Nephron progenitor cell (in vitro differentiated cells): ENCODE data around the gene MKX.

Source experiments
- DNase-seq: peaks from one replicate; pipeline ENCODE4 v3.0.0; 2021
- H3K27ac Mint-ChIP-seq: 2 replicates; pipeline ENCODE4 v1.8.0; 2021; ENCODE audit warnings: mild to moderate bottlenecking, moderate library complexity, mixed read lengths
- H3K27me3 Mint-ChIP-seq: 2 replicates; pipeline ENCODE4 v1.8.0; 2021; ENCODE audit warnings: mild to moderate bottlenecking, low read depth, mixed read lengths; ENCODE audit not compliant: poor library complexity
- H3K36me3 Mint-ChIP-seq: 2 replicates; pipeline ENCODE4 v1.8.0; 2021; ENCODE audit warnings: low read depth, mixed read lengths
- H3K4me1 Mint-ChIP-seq: 2 replicates; pipeline ENCODE4 v1.8.0; 2021; ENCODE audit warnings: mixed read lengths
- H3K4me3 Mint-ChIP-seq: 2 replicates; pipeline ENCODE4 v1.8.0; 2021; ENCODE audit warnings: mild to moderate bottlenecking, moderate library complexity, mixed read lengths
- H3K9me3 Mint-ChIP-seq: 2 replicates; pipeline ENCODE4 v1.8.0; 2021; ENCODE audit warnings: mild to moderate bottlenecking, moderate library complexity, mixed read lengths
- TF ChIP-seq, protein P1 (sequence below): fragments of 200-600 bp; sonication (generic); IDR thresholded peaks from 2 replicates; pipeline ENCODE4 v1.5.0; 2021; ENCODE audit warnings: antibody characterized with exemption

The MKX gene

GRCh38 chr10:27680691-27681605, 64.7 kb downstream of the MKX start:
- no peak for DNase-seq
- Mint-ChIP-seq H3K9me3 (no peaks in the 10 kb centered on the region), H3K4me1 (peaks cover 17% of the 10 kb centered on the region), H3K36me3 (no peaks in the 10 kb centered on the region), H3K4me3 (no peak overlapping the region), H3K27me3 (no peaks in the 10 kb centered on the region), H3K27ac (no peak overlapping the region)
- TF ChIP-seq, protein P1, sequence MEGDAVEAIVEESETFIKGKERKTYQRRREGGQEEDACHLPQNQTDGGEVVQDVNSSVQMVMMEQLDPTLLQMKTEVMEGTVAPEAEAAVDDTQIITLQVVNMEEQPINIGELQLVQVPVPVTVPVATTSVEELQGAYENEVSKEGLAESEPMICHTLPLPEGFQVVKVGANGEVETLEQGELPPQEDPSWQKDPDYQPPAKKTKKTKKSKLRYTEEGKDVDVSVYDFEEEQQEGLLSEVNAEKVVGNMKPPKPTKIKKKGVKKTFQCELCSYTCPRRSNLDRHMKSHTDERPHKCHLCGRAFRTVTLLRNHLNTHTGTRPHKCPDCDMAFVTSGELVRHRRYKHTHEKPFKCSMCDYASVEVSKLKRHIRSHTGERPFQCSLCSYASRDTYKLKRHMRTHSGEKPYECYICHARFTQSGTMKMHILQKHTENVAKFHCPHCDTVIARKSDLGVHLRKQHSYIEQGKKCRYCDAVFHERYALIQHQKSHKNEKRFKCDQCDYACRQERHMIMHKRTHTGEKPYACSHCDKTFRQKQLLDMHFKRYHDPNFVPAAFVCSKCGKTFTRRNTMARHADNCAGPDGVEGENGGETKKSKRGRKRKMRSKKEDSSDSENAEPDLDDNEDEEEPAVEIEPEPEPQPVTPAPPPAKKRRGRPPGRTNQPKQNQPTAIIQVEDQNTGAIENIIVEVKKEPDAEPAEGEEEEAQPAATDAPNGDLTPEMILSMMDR = no peak

GRCh38 chr10:27680006-27680557, 65.5 kb downstream of the MKX start:
- Mint-ChIP-seq H3K9me3 (no peaks in the 10 kb centered on the region), H3K36me3 (no peaks in the 10 kb centered on the region), H3K4me3 (no peak overlapping the region), H3K4me1 (peaks cover 17% of the 10 kb centered on the region), H3K27ac (no peak overlapping the region), H3K27me3 (no peaks in the 10 kb centered on the region)
- DNase-seq = no peak
- TF ChIP-seq, protein P1 = no peak

DNA sequence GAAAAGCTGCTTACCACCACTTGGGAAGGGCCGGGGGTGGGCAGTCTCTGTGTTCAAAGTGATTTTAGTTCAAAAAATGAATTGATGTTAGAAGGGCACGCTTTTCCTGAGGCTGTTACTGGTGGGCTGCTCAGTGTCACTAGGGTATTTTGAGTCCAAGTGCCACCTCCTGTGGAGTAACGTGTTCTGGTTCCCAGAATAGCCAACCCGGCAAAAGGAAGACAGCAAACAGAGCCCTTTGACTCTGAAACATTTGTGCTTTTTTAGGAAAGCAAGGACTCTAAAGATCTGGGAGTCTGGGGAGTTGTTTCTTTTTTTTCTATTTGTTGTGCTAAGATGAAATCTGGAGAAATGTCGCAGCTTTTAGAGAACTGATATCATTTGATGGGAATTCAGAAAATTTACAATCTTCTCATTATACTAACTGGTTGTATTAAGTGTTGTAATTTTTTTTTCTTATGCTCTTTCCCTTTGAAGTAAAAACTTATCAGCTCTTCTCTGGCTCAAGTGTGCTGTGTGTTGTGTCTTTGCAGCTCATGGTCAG, 66.2 kb downstream of the MKX start:
- H3K4me1 Mint-ChIP-seq = peaks cover 17% of the 10 kb centered on the region
- H3K9me3 Mint-ChIP-seq = no peaks in the 10 kb centered on the region
- no peaks in the 10 kb centered on the region for H3K27me3 Mint-ChIP-seq
- peak overlapping the region; percentile 19 for H3K27ac Mint-ChIP-seq
- no peak overlapping the region for H3K4me3 Mint-ChIP-seq
- TF ChIP-seq, protein P1 = no peak
- H3K36me3 Mint-ChIP-seq = no peaks in the 10 kb centered on the region
- no peak for DNase-seq

DNA sequence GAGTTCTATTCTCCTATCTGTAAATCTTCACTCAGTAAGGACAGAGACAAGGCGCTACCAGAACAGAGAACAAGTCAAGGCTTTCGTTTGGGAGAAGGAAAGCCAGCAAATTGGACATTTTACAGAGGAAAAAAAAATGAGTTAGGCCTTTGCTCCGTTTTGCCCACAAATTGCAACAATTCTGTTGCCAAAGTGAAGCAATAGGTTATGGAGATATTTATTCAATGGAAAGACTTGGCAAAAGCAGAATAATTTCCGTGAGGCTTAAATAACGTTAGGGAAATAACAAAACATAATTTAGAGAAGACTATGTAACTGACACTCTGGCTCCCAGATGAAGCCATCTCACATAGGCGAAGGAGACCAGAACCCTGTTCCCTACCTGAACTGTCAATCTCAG, 67.5 kb downstream of the MKX start:
- Mint-ChIP-seq H3K27ac (no peak overlapping the region), H3K4me3 (no peak overlapping the region), H3K4me1 (peaks cover 17% of the 10 kb centered on the region), H3K9me3 (no peaks in the 10 kb centered on the region), H3K27me3 (no peaks in the 10 kb centered on the region), H3K36me3 (no peaks in the 10 kb centered on the region)
- no peak for DNase-seq
- TF ChIP-seq, protein P1 = no peak

GRCh38 chr10:27673065-27673464, 72.6 kb downstream of the MKX start:
- no peaks in the 10 kb centered on the region for H3K36me3 Mint-ChIP-seq

More at GRCh38 chr10:27673065-27673464, 72.6 kb downstream of the MKX start:
- Mint-ChIP-seq H3K27ac (no peak overlapping the region), H3K4me1 (peaks cover 6% of the 10 kb centered on the region), H3K4me3 (no peak overlapping the region), H3K27me3 (no peaks in the 10 kb centered on the region), H3K9me3 (no peaks in the 10 kb centered on the region)
- DNase-seq = no peak
- TF ChIP-seq, protein P1 = no peak
